Esophagus squamous epithelium (tissue), 4 donors: ENCODE data around the gene APMAP.

Source experiments
- CTCF ChIP-seq, 6 experiments: fragments of 450-650 bp in 4 of 6; fragments of 200-600 bp in 2 of 6; sonication (generic) in 2 of 6; IDR thresholded peaks; one replicate each; pipeline ENCODE4 v1.5.1; 2016 to 2019; ENCODE audit warnings: antibody characterized with exemption in 6 of 6, mild to moderate bottlenecking in 4 of 6, moderate library complexity in 4 of 6
- POLR2A ChIP-seq, 4 donors: fragments of 450-650 bp; IDR thresholded peaks; one replicate each; pipeline ENCODE4 v1.6.1; 2017; ENCODE audit warnings: antibody characterized with exemption in 4 of 4, mild to moderate bottlenecking in 4 of 4, moderate library complexity in 3 of 4

DNA sequence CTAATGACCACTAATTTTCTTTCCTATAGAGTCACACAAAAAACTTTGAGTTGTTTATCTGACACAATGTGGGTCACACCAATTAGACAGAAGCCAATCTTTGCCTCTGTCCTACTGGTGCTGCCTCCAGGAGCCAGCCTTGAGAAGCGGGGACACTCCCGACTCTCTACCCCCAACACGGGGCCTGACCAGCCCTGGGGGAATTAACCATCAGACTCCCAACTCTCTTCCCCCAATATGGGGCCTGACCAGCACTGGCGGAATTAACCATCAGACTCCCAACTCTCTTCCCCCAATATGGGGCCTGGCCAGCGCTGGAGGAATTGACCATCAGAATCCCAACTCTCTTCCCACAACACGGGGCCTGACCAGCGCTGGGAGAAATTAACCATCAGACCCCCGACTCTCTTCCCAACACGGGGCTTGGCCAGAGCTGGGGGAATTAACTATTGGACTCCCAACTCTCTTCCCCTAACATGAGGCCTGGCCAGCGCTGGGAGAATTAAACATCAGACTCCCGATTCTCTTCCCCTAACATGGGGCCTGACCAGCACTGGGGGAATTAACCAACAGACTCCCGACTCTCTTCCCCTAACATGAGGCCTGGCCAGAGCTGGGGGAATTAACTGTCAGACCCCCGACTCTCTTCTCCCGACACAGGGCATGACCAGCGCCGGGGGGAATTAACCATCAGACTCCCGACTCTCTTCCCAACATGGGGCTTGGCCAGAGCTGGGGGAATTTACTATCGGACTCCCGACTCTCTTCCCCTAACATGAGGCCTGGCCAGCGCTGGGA lies 31.0 kb downstream of the APMAP start:
- TF ChIP-seq CTCF (IDR thresholded peaks at IDR 0.05) (no peak), POLR2A (IDR thresholded peaks at IDR 0.05) (no peak)
